ENCODE data around the gene FRG2B.

The FRG2B gene

DNA sequence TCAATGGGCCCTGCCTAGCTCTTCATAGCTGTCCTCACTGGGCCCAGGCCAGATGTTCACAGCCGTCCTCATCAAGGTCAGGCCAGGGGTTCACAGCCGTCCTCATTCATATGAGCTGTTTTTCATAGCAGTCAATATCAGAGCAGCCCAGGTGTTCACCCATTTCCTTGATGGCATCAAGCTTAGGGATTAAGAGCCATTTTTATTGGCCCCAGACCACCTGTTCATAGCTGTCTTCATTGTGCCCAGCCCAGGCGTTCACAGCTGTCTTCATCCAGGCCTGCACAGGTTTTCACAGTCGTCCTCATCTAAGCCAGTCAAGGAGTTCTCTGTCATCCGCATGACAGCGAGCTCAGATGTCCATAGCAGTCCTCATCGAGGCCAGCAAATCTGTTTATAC, 9.4 kb downstream of the FRG2B start:
- H3K9me3 ChIP-seq (ENCODE audit: control insufficient read depth, insufficient read depth, low read depth, low read length) = no peaks in the 10 kb centered on the region

GRCh38 chr10:133616371-133617130, 10.0 kb downstream of the FRG2B start:
- Histone ChIP-seq H3K9me3 (ENCODE audit: control insufficient read depth, insufficient read depth, low read depth, low read length) (no peaks in the 10 kb centered on the region), H3K36me3 (ENCODE audit: control insufficient read depth in 2 of 2, insufficient read depth in 1 of 2, low read length in 2 of 2) (no peaks in the 10 kb centered on the region), H3K4me1 (ENCODE audit: control insufficient read depth, insufficient read depth, low read length) (no peaks in the 10 kb centered on the region), H3K4me3 (ENCODE audit: low read depth, low read length) (no peak overlapping the region), H3K27ac (ENCODE audit: extremely low read depth, low read depth, low read length) (no peak overlapping the region)
- ChIA-PET POLR2A (no interaction called here), CTCF (interaction anchor here (0.6 to 0.7 kb wide), 2 partner anchors 178 to 181 kb away, joined by 3 read pairs; no protein-coding TSS in a partner anchor)
- TF ChIP-seq ZNF692 (tag by site-specific recombination; IDR thresholded peaks at IDR 0.05) (peak; percentile 76; the same call in 1 of the 2 replicates), FEZF1 (tag by site-specific recombination; IDR thresholded peaks at IDR 0.05) (0 out of 2 replicates have a peak, but pooled peaks have one; percentile 6), KLF9 (tag by site-specific recombination; IDR thresholded peaks at IDR 0.05; ENCODE audit: low read depth) (no peak), SCRT1 (tag by site-specific recombination; IDR thresholded peaks at IDR 0.05; ENCODE audit: borderline replicate concordance) (no peak), PRDM10 (tag by site-specific recombination; IDR thresholded peaks at IDR 0.05) (0 out of 2 replicates have a peak, but pooled peaks have one; percentile 26), KLF16 (tag by site-specific recombination; IDR thresholded peaks at IDR 0.05) (peak; percentile 36; the same call in 1 of the 2 replicates), ZNF335 (tag by site-specific recombination; conservative IDR thresholded peaks at IDR 0.05) (peak; percentile 69), ZNF274 (IDR thresholded peaks at IDR 0.05; ENCODE audit: low read length) (no peak), ZNF274 (tag by site-specific recombination; IDR thresholded peaks at IDR 0.05; ENCODE audit: borderline replicate concordance) (no peak)
- TF ChIP-seq, protein P1, sequence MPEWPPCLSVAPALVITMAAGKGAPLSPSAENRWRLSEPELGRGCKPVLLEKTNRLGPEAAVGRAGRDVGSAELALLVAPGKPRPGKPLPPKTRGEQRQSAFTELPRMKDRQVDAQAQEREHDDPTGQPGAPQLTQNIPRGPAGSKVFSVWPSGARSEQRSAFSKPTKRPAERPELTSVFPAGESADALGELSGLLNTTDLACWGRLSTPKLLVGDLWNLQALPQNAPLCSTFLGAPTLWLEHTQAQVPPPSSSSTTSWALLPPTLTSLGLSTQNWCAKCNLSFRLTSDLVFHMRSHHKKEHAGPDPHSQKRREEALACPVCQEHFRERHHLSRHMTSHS (tag by site-specific recombination; IDR thresholded peaks at IDR 0.05) = no peak

More for the DNA sequence above, 9.4 kb downstream of the FRG2B start:
- Histone ChIP-seq H3K36me3 (ENCODE audit: control insufficient read depth in 2 of 2, insufficient read depth in 1 of 2, low read length in 2 of 2) (no peaks in the 10 kb centered on the region), H3K4me3 (ENCODE audit: low read depth, low read length) (no peak overlapping the region), H3K4me1 (ENCODE audit: control insufficient read depth, insufficient read depth, low read length) (no peaks in the 10 kb centered on the region), H3K27ac (ENCODE audit: extremely low read depth, low read depth, low read length) (no peak overlapping the region)
- TF ChIP-seq ZNF335 (tag by site-specific recombination; conservative IDR thresholded peaks at IDR 0.05) = 0 out of 2 replicates have a peak, but pooled peaks have one; percentile 18
- TF ChIP-seq ZNF473 (tag by site-specific recombination; IDR thresholded peaks at IDR 0.05) = no peak
- ChIA-PET POLR2A (no interaction called here), CTCF (interaction anchor here (0.6 to 4.4 kb wide), 3 partner anchors 8 to 287 kb away, joined by 3 to 19 read pairs (median 3); no protein-coding TSS in a partner anchor)

- POLR2A ChIA-PET = no interaction called here
- Histone ChIP-seq H3K9me3 (ENCODE audit: control insufficient read depth, insufficient read depth, low read depth, low read length) (no peaks in the 10 kb centered on the region), H3K27ac (ENCODE audit: extremely low read depth, low read depth, low read length) (no peak overlapping the region), H3K36me3 (ENCODE audit: control insufficient read depth in 2 of 2, insufficient read depth in 1 of 2, low read length in 2 of 2) (no peaks in the 10 kb centered on the region), H3K4me1 (ENCODE audit: control insufficient read depth, insufficient read depth, low read length) (no peaks in the 10 kb centered on the region), H3K4me3 (ENCODE audit: low read depth, low read length) (no peak overlapping the region)
- TF ChIP-seq ZNF138 (tag by site-specific recombination; IDR thresholded peaks at IDR 0.05; ENCODE audit: borderline replicate concordance) = no peak
- TF ChIP-seq PRDM10 (tag by site-specific recombination; IDR thresholded peaks at IDR 0.05) = peak; percentile 79
- peak; percentile 39; the same call in 1 of the 2 replicates for TF ChIP-seq ZNF692 (tag by site-specific recombination; IDR thresholded peaks at IDR 0.05)
- TF ChIP-seq ZNF335 (tag by site-specific recombination; conservative IDR thresholded peaks at IDR 0.05) = peak; percentile 46
- no peak for TF ChIP-seq KLF1 (tag by site-specific recombination; IDR thresholded peaks at IDR 0.05)
- TF ChIP-seq ZNF433 (tag by site-specific recombination; IDR thresholded peaks at IDR 0.05; ENCODE audit: low read depth) = no peak
- CTCF ChIA-PET = interaction anchor here (0.6 to 1.5 kb wide), 3 partner anchors 17 to 307 kb away, joined by 3 to 5 read pairs (median 4); no protein-coding TSS in a partner anchor
These were observed 11.6 kb downstream of the FRG2B start for GRCh38 chr10:133614830-133615580.
